Measurements from ENCODE around the gene STIM2. TPM values are rescaled to one million over a fixed set of nuclear protein-coding genes. Genes with fewer than 3 reads are reported as not detected.

STIM2 gene
- polyA plus RNA-seq, 1 donor (not counting 4 experiments of a cell fraction or from before 2014, with no cell fraction given), result 20.7 TPM

GRCh38 chr4:26896636-26897035 is 36.0 kb downstream of the STIM2 start:
- Histone ChIP-seq H3K27ac (ENCODE audit: control insufficient read depth, insufficient read depth, low read length) (no peak overlapping the region), H3K79me2 (ENCODE audit: control insufficient read depth, insufficient read depth, low read length) (peaks cover 2% of the 10 kb centered on the region), H3K36me3 (ENCODE audit: control insufficient read depth in 2 of 2, extremely low read depth in 1 of 2, insufficient read depth in 2 of 2, low read length in 2 of 2) (no peaks in the 10 kb centered on the region), H3K27me3 (ENCODE audit: control insufficient read depth, extremely low read depth, insufficient read depth, low read length) (no peaks in the 10 kb centered on the region), H3K9ac (ENCODE audit: control insufficient read depth, extremely low read depth, insufficient read depth, low read length) (no peak overlapping the region), H3K4me2 (ENCODE audit: control insufficient read depth, extremely low read depth, insufficient read depth, low read depth, low read length) (no peak overlapping the region), H4K20me1 (ENCODE audit: control insufficient read depth, extremely low read depth, insufficient read depth, low read length) (no peaks in the 10 kb centered on the region), H3K4me3 (ENCODE audit: control insufficient read depth in 2 of 3, extremely low read depth in 1 of 3, insufficient read depth in 2 of 3, low read depth in 1 of 3, low read length in 3 of 3) (no peak overlapping the region), H2AFZ (ENCODE audit: control insufficient read depth, low read length) (no peak overlapping the region), H3K9me3 (ENCODE audit: control insufficient read depth, low read depth, low read length) (no peaks in the 10 kb centered on the region), H3K9me1 (ENCODE audit: control insufficient read depth, extremely low read depth, insufficient read depth, low read length) (no peaks in the 10 kb centered on the region), H3K4me1 (ENCODE audit: control insufficient read depth, extremely low read depth, insufficient read depth, low read length) (peaks cover 24% of the 10 kb centered on the region)
- DNase-seq (ENCODE audit: low read depth, low spot score) (no peak), FAIRE-seq (peak; percentile 26)
- TF ChIP-seq CTCF (optimal IDR thresholded peaks at IDR 0.05 in 1 of 3, IDR thresholded peaks at IDR 0.05 in 1 of 3, conservative IDR thresholded peaks at IDR 0.05 in 1 of 3; ENCODE audit: extremely low read depth in 1 of 3, insufficient read depth in 2 of 3, low read length in 3 of 3) (no peak), EZH2 (IDR thresholded peaks at IDR 0.05; ENCODE audit: low read length) (no peak)
- dilution Hi-C loops (cut with MboI; ENCODE audit: extremely low pct_ligation_motif_present, low sequenced_read_pairs), result no loop called here

- no peaks in the 10 kb centered on the region for H3K9me1 ChIP-seq (ENCODE audit: control insufficient read depth, extremely low read depth, insufficient read depth, low read length)
- H3K4me1 ChIP-seq (ENCODE audit: control insufficient read depth, extremely low read depth, insufficient read depth, low read length), result peaks cover 20% of the 10 kb centered on the region
- H3K79me2 ChIP-seq (ENCODE audit: control insufficient read depth, insufficient read depth, low read length), result peaks cover 2% of the 10 kb centered on the region
- H3K27me3 ChIP-seq (ENCODE audit: control insufficient read depth, extremely low read depth, insufficient read depth, low read length), result no peaks in the 10 kb centered on the region
- TF ChIP-seq CTCF (optimal IDR thresholded peaks at IDR 0.05 in 1 of 3, IDR thresholded peaks at IDR 0.05 in 1 of 3, conservative IDR thresholded peaks at IDR 0.05 in 1 of 3; ENCODE audit: extremely low read depth in 1 of 3, insufficient read depth in 2 of 3, low read length in 3 of 3), result no peak
- TF ChIP-seq EZH2 (IDR thresholded peaks at IDR 0.05; ENCODE audit: low read length), result no peak
- H3K4me2 ChIP-seq (ENCODE audit: control insufficient read depth, extremely low read depth, insufficient read depth, low read depth, low read length), result no peak overlapping the region
- no peak overlapping the region for H3K27ac ChIP-seq (ENCODE audit: control insufficient read depth, insufficient read depth, low read length)
- H3K9ac ChIP-seq (ENCODE audit: control insufficient read depth, extremely low read depth, insufficient read depth, low read length), result no peak overlapping the region
- dilution Hi-C loops (cut with MboI; ENCODE audit: extremely low pct_ligation_motif_present, low sequenced_read_pairs), result no loop called here
- no peak for DNase-seq (ENCODE audit: low read depth, low spot score)
- no peaks in the 10 kb centered on the region for H3K9me3 ChIP-seq (ENCODE audit: control insufficient read depth, low read depth, low read length)
- H2AFZ ChIP-seq (ENCODE audit: control insufficient read depth, low read length), result no peak overlapping the region
- H3K4me3 ChIP-seq (ENCODE audit: control insufficient read depth in 2 of 3, extremely low read depth in 1 of 3, insufficient read depth in 2 of 3, low read depth in 1 of 3, low read length in 3 of 3), result no peak overlapping the region
- H3K36me3 ChIP-seq (ENCODE audit: control insufficient read depth in 2 of 2, extremely low read depth in 1 of 2, insufficient read depth in 2 of 2, low read length in 2 of 2), result no peaks in the 10 kb centered on the region
- no peaks in the 10 kb centered on the region for H4K20me1 ChIP-seq (ENCODE audit: control insufficient read depth, extremely low read depth, insufficient read depth, low read length)
- FAIRE-seq, result no peak
Observed at GRCh38 chr4:26899991-26900390, 39.4 kb downstream of the STIM2 start.

Data from keratinocyte (primary cell).